Panc1 (cell line): Measurements from ENCODE around the gene C5orf63. TPM values are rescaled to one million over a fixed set of nuclear protein-coding genes. Genes with fewer than 3 reads are reported as not detected.

Source experiments
- ATAC-seq: fragments of 200-7000 bp; cut with Tn5 transposase; 2 replicates; pipeline ENCODE4 v1.9.1; 2020; ENCODE audit warnings: mild to moderate bottlenecking, moderate library complexity
- BruUV-seq: library from RNA; stranded (reverse); fragments of 400-500 nt; replicated peaks from 2 replicates; lab custom pipeline; 2021; lab: Mats Ljungman, UMichigan
- CTCF ChIA-PET: fragments of 300-600 bp; sonication (Branson Sonifier 250); formaldehyde crosslinking; loops from one replicate; lab custom pipeline; 2022; ENCODE audit warnings: antibody characterized with exemption; lab: Charles Lee
- POLR2A ChIA-PET: fragments of 300-600 bp; sonication (Branson Sonifier 250); formaldehyde crosslinking; loops from one replicate; lab custom pipeline; 2022; ENCODE audit warnings: antibody characterized with exemption; lab: Charles Lee
- DNase-seq: peaks from one replicate; pipeline ENCODE4 v3.0.0-alpha.2; 2010; ENCODE audit warnings: low read depth, low spot score
- H3K27ac ChIP-seq: 2 replicates; pipeline ENCODE4 v1.5.1; 2011; ENCODE audit warnings: mild to moderate bottlenecking, low read length, inconsistent platforms
- H3K27me3 ChIP-seq: fragments of 200-500 bp; sonication (Bioruptor generic); 2 replicates; pipeline ENCODE4 v1.6.0; 2014; ENCODE audit warnings: low read length, inconsistent platforms; ENCODE audit not compliant: control insufficient read depth, insufficient read depth
- H3K36me3 ChIP-seq: fragments of 200-500 bp; sonication (Bioruptor generic); 2 replicates; pipeline ENCODE4 v1.5.1; 2014; ENCODE audit warnings: inconsistent platforms, mild to moderate bottlenecking, low read length, moderate library complexity; ENCODE audit not compliant: control insufficient read depth, insufficient read depth
- H3K4me1 ChIP-seq: 2 replicates; pipeline ENCODE4 v1.5.1; 2011; ENCODE audit warnings: inconsistent platforms, mild to moderate bottlenecking, low read length, moderate library complexity; ENCODE audit not compliant: control insufficient read depth, insufficient read depth
- H3K4me3 ChIP-seq, 2 experiments: 2 replicates each; pipeline ENCODE4 v1.5.1; 2011 to 2012; ENCODE audit warnings: low read depth in 2 of 2, low read length in 2 of 2, mild to moderate bottlenecking in 2 of 2, inconsistent platforms in 1 of 2, moderate library complexity in 1 of 2
- H3K9me3 ChIP-seq: fragments of 200-500 bp; sonication (Bioruptor generic); 2 replicates; pipeline ENCODE4 v1.5.1; 2014; ENCODE audit warnings: low read depth, mild to moderate bottlenecking, inconsistent platforms, low read length, moderate library complexity; ENCODE audit not compliant: control insufficient read depth, insufficient read depth
- POLR2AphosphoS5 ChIP-seq: IDR thresholded peaks from 2 replicates; pipeline ENCODE4 v1.6.1; 2012; ENCODE audit warnings: mild to moderate bottlenecking, low read depth, low read length, moderate library complexity
- SIN3A ChIP-seq: IDR thresholded peaks from 2 replicates; pipeline ENCODE4 v1.6.1; 2012; ENCODE audit warnings: low read depth, mild to moderate bottlenecking, low read length, moderate library complexity, borderline replicate concordance; ENCODE audit not compliant: insufficient read depth
- TCF7L2 ChIP-seq: IDR thresholded peaks from 2 replicates; pipeline ENCODE4 v1.6.1; 2011; ENCODE audit warnings: mild to moderate bottlenecking, low read depth, low read length, inconsistent platforms
- in situ Hi-C: cut with HindIII; loops from 2 replicates; pipeline ENCODE4 v1.10.0; 2016; ENCODE audit warnings: low sequenced_read_pairs, low pct_unique_long_range_greater_than_20kb
- intact Hi-C: fragments of 100-400 bp; cut with micrococcal nuclease; formaldehyde crosslinking; loops from one replicate; pipeline ENCODE4 v1.10.0; 2022; ENCODE audit not compliant: unreplicated experiment
- total RNA-seq: library from RNA; stranded (reverse); gene quantifications from one replicate; pipeline ENCODE4 v1.2.1, GENCODE V29; 2021; ENCODE audit not compliant: unreplicated experiment
- TF ChIP-seq, protein P1 (sequence below), 2 experiments: IDR thresholded peaks; 2 replicates each; pipeline ENCODE4 v1.6.1; 2011 to 2012; ENCODE audit warnings: low read depth in 2 of 2, control low read depth in 1 of 2, low read length in 1 of 2, mild to moderate bottlenecking in 1 of 2, moderate library complexity in 1 of 2; ENCODE audit not compliant: insufficient read depth in 1 of 2
- TF ChIP-seq, protein P2 (sequence below): fragments of 450-650 bp; IDR thresholded peaks from 2 replicates; pipeline ENCODE4 v1.5.1; 2017; ENCODE audit warnings: mild to moderate bottlenecking

The C5orf63 gene
- total RNA-seq, 1 experiment from 2014 or later = 9.8 TPM

DNA sequence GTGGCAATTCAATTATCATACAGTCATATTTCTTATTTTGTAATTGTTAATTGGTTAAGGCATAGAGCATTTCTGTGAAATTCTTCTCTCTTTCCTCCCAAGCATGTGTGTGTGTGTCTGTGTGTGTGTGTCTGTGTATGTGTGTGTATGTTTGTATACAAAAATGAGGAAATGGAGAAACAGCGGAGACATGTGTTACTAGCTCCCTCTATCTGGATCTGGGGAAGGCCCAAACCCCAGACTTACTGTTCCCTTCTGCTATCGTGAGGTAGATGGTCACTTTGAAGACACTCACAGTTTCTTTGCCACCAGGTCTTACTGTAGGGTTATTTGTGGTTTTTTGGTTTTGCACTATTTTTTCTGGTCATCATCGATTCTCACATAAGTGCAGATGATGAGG, 11.4 kb upstream of the C5orf63 start:
- Histone ChIP-seq H3K27ac (no peak overlapping the region), H3K27me3 (0 out of 2 replicates have a peak, but pooled peaks cover 2% of the 10 kb centered on the region), H3K36me3 (no peaks in the 10 kb centered on the region), H3K4me3 (no peak overlapping the region), H3K9me3 (no peaks in the 10 kb centered on the region), H3K4me1 (no peaks in the 10 kb centered on the region)
- ATAC-seq (no peak), DNase-seq (no peak)
- intact Hi-C loops = no loop called here
- POLR2A ChIA-PET = no interaction called here
- no TSS peak for BruUV-seq
- in situ Hi-C loops = no loop called here
- CTCF ChIA-PET = no interaction called here
- TF ChIP-seq, protein P1, sequence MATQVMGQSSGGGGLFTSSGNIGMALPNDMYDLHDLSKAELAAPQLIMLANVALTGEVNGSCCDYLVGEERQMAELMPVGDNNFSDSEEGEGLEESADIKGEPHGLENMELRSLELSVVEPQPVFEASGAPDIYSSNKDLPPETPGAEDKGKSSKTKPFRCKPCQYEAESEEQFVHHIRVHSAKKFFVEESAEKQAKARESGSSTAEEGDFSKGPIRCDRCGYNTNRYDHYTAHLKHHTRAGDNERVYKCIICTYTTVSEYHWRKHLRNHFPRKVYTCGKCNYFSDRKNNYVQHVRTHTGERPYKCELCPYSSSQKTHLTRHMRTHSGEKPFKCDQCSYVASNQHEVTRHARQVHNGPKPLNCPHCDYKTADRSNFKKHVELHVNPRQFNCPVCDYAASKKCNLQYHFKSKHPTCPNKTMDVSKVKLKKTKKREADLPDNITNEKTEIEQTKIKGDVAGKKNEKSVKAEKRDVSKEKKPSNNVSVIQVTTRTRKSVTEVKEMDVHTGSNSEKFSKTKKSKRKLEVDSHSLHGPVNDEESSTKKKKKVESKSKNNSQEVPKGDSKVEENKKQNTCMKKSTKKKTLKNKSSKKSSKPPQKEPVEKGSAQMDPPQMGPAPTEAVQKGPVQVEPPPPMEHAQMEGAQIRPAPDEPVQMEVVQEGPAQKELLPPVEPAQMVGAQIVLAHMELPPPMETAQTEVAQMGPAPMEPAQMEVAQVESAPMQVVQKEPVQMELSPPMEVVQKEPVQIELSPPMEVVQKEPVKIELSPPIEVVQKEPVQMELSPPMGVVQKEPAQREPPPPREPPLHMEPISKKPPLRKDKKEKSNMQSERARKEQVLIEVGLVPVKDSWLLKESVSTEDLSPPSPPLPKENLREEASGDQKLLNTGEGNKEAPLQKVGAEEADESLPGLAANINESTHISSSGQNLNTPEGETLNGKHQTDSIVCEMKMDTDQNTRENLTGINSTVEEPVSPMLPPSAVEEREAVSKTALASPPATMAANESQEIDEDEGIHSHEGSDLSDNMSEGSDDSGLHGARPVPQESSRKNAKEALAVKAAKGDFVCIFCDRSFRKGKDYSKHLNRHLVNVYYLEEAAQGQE (IDR thresholded peaks at IDR 0.05; ENCODE audit: insufficient read depth in 1 of 2, low read depth in 2 of 2, low read length in 1 of 2) = no peak
- TF ChIP-seq SIN3A (no peak), POLR2AphosphoS5 (no peak), TCF7L2 (no peak)
- TF ChIP-seq, protein P2, sequence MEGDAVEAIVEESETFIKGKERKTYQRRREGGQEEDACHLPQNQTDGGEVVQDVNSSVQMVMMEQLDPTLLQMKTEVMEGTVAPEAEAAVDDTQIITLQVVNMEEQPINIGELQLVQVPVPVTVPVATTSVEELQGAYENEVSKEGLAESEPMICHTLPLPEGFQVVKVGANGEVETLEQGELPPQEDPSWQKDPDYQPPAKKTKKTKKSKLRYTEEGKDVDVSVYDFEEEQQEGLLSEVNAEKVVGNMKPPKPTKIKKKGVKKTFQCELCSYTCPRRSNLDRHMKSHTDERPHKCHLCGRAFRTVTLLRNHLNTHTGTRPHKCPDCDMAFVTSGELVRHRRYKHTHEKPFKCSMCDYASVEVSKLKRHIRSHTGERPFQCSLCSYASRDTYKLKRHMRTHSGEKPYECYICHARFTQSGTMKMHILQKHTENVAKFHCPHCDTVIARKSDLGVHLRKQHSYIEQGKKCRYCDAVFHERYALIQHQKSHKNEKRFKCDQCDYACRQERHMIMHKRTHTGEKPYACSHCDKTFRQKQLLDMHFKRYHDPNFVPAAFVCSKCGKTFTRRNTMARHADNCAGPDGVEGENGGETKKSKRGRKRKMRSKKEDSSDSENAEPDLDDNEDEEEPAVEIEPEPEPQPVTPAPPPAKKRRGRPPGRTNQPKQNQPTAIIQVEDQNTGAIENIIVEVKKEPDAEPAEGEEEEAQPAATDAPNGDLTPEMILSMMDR = no peak; the same call in 1 of the 2 replicates

DNA sequence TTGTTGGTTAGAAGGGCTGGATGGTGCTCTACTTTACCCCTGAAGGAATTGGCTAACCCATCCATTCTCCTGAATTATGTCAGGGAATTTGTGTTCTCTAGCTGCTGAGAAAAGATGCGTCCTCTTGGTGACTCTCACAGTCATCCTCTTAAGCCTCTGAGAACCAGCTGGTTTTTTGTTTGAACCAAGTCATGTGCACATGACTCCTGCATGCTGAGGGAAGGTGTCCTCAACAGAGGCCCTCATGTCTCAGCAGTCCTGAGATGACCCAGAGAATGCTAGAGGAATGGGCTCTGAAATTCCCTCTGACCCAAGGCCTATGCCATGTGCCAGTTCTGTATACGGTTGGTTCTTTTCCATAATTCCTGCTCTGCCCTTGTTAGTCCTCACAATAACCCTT, 10.4 kb upstream of the C5orf63 start:
- Histone ChIP-seq H3K9me3 (no peaks in the 10 kb centered on the region), H3K36me3 (no peaks in the 10 kb centered on the region), H3K27ac (no peak overlapping the region), H3K27me3 (no peaks in the 10 kb centered on the region), H3K4me1 (no peaks in the 10 kb centered on the region), H3K4me3 (no peak overlapping the region)
- POLR2A ChIA-PET = interaction anchor here (0.6 kb wide), 1 partner anchor 56 kb away, joined by 10 read pairs; no protein-coding TSS in a partner anchor
- DNase-seq = no peak
- CTCF ChIA-PET = no interaction called here
- intact Hi-C loops (no loop called here), in situ Hi-C loops (no loop called here)
- ATAC-seq = no peak
- TF ChIP-seq SIN3A = no peak
- TF ChIP-seq POLR2AphosphoS5 = no peak
- no peak for TF ChIP-seq TCF7L2
- TF ChIP-seq, protein P1 (IDR thresholded peaks at IDR 0.05; ENCODE audit: insufficient read depth in 1 of 2, low read depth in 2 of 2, low read length in 1 of 2) = no peak
- TF ChIP-seq, protein P2 = no peak
- no TSS peak for BruUV-seq
